ENCODE data around the gene ESPNL.

The ESPNL gene

DNA sequence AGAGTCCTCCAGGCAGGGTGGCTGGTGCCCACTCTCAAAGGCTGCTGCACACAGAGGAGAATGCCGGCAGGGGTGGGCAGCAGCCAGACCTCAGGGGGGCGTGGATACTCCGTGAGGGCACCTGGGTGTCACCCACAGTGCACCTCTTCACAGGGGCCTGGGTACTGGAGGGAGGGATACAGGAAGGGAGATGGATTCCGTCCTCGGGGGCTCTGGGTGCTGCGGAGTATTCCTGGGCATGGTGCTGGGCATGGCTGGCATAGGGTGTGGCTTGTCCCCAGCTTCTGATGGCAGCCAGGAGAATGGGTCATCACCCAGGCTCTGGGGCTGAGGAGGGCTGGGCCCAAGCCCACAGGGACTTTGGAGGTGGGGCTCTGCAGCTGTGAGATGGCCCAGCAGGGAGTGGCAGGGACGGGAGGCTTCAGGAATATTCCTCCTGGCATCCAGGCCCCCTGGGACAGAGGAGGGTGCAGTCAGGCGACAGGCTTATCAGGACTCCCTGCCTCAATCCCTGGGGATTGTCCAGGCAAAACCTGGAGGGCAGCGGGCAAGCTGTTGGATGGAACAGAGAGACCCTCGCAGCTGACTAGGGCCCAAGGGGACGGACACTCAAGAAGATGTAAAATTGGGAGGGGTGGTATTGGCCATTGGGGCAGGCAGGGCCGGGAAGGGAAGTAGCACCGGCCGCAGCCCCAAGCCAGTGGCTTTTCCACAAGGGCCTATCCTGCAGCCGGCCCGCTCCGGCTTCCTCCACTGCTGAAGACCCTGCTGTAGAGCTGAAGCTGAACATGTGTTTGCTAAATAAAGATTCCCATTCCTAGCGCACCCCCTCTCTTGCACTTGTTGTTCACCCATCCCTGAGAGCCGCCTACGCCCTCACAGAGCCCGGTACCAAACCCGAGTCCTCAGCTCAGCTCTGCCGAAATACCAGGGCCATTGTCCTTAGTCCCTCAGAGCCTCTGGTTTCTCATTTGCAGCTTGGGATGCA is 32.6 kb downstream of the ESPNL start:
- TF ChIP-seq, protein P1, sequence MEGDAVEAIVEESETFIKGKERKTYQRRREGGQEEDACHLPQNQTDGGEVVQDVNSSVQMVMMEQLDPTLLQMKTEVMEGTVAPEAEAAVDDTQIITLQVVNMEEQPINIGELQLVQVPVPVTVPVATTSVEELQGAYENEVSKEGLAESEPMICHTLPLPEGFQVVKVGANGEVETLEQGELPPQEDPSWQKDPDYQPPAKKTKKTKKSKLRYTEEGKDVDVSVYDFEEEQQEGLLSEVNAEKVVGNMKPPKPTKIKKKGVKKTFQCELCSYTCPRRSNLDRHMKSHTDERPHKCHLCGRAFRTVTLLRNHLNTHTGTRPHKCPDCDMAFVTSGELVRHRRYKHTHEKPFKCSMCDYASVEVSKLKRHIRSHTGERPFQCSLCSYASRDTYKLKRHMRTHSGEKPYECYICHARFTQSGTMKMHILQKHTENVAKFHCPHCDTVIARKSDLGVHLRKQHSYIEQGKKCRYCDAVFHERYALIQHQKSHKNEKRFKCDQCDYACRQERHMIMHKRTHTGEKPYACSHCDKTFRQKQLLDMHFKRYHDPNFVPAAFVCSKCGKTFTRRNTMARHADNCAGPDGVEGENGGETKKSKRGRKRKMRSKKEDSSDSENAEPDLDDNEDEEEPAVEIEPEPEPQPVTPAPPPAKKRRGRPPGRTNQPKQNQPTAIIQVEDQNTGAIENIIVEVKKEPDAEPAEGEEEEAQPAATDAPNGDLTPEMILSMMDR (IDR thresholded peaks at IDR 0.05; ENCODE audit: insufficient read depth, low read depth, low read length, missing control alignments): no peak
- no peak overlapping the region for H3K4me3 ChIP-seq (ENCODE audit: low read length)
- DNase-seq (ENCODE audit: low read depth): no peak

DNA sequence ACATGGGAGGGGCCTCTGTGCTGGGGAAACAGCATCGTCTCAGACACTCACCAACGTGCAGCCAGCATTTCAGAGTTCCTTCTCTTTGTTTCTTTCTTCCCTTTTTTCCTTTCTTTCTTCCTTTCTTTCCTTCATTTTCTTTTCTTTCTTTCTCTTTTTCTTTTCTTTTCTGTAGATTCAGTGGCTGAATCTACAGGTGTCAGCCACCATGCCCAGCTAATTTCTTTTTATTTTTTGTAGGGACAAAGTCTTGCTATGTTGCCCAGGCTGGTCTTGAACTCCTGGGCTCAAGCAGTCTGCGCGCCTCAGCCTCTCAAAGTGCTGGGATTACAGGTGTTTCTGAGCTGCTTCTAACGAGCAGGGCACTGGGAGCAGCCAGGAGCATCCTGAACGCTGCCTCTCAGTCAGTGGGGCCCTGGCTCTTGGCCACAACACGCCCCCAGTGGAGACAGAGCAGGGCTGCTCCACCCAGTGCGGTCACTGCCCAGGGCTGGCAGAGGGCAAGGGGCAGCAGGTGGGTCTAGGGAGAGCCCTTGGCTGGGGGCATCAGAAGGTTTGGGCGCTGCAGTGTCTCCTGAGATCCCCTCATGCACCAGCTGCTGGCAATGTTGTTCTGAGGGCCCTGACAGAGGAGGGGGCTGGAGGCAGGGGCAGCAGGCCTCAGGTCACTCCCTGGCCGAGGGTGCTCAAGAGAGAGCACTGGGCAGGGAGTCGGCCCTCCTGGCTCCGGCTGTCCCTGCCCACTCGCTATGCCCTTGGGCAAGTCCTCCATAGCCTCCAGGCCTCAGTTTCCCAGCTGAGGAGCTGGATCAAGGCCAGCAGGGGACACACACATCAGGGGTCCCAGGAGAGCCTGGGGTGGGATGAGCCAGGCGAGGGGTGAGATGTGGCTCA is 33.6 kb downstream of the ESPNL start:
- no peak overlapping the region for H3K4me3 ChIP-seq (ENCODE audit: low read length)
- DNase-seq (ENCODE audit: low read depth): no peak
- TF ChIP-seq, protein P1 (IDR thresholded peaks at IDR 0.05; ENCODE audit: insufficient read depth, low read depth, low read length, missing control alignments): no peak

DNA sequence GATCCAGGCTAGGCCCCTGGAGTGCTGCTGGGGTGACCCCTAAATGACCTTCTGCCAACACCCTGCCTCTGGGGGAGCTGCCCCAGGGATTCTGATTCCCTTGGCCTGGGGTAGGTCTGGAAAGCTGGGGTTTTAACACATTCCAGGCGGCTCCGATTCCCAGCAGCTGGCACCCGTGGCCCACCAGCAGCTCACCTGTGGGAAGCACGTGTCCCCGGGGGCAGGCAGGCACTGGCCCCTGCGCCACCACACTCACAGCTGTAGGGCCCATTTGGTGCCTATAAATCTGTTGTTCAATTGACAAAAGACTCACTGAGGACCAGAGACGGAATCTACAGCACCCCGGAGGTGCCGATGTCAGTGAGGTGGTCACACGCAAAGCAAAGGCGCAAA is 34.2 kb downstream of the ESPNL start:
- TF ChIP-seq, protein P1 (IDR thresholded peaks at IDR 0.05; ENCODE audit: insufficient read depth, low read depth, low read length, missing control alignments): no peak

DNA sequence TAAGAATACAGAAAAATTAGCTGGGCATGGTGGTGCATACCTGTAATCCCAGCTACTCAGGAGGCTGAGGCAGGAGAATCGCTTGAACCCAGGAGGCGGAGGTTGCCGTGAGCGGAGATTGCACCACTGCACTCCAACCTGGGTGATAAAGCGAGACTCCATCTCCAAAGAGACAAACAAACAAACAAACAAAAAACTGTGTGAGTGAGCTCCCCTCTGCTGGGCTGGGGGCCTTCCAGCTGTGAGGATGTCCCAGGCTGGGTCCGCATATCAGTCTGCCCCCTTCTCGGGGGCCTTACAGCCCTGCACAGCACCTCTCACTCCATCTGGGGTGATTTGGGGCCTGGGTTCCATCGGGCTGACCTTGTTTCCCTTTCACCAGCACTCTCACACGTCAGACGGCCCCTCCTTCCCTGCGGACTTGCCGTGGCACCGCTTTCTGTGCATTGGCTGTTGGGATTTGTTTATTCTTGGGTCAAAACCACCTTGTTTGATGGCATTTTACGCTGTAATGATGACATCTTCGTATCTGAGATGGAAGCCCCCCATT is 35.5 kb downstream of the ESPNL start:
- TF ChIP-seq, protein P1 (IDR thresholded peaks at IDR 0.05; ENCODE audit: insufficient read depth, low read depth, low read length, missing control alignments): no peak
- H3K4me3 ChIP-seq (ENCODE audit: low read length): no peak overlapping the region
- DNase-seq (ENCODE audit: low read depth): no peak

More for the DNA sequence above, 34.2 kb downstream of the ESPNL start:
- H3K4me3 ChIP-seq (ENCODE audit: low read length): no peak overlapping the region
- DNase-seq (ENCODE audit: low read depth): no peak

DNA sequence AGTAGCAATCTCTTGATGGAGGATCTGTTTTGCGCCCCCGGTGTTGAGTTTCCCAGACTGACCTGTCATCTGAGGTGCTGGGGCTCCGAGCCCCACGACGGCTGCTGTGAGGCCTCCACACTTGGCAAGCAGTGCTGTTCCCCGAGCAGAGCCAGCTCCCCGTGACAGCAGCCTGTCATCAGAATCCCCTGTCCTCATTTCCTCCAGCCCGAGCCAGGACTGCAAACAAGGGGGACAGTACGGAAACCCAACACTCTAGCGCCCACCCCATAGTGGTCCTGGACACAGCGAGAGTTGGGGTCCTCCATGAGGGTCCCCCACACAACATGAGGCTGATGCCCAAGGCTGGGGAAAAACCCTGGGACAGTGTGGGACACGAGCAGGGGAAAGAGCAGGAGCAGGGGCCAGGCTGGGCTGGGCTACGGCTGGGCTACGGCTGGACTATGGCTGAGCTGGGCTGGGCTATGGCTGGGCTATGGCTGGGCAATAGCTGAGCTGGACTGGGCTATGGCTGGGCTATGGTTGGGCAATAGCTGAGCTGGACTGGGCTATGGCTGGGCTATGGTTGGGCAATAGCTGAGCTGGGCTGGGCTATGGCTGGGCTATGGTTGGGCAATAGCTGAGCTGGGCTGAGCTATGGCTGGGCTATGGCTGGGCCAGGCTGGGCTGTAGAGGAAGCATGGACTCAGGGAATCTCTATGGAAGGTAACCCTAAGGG is 36.8 kb downstream of the ESPNL start:
- peak; percentile 81 for DNase-seq (ENCODE audit: low read depth)
- TF ChIP-seq, protein P1 (IDR thresholded peaks at IDR 0.05; ENCODE audit: insufficient read depth, low read depth, low read length, missing control alignments): no peak
- H3K4me3 ChIP-seq (ENCODE audit: low read length): no peak overlapping the region

DNA sequence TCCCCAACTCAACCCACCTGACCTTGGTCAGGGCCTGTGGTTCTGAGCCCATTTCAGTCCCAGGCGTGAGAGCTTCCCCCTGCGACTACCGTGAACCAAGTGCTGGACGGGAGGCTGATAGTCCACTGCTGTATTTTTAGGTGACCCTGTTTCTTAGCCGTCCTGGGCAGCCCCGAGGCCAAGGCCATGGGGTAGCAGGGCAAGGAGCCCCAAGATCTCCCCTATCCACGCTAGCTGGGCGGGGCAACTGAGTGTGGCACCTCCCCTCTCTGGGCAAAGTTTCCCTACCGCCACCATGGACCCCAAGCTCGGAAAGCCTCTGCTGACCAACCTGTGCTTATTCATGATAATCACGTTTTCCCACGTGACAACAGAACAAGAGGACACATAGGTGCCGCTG is 37.7 kb downstream of the ESPNL start:
- no peak overlapping the region for H3K4me3 ChIP-seq (ENCODE audit: low read length)
- no peak for DNase-seq (ENCODE audit: low read depth)
- TF ChIP-seq, protein P1 (IDR thresholded peaks at IDR 0.05; ENCODE audit: insufficient read depth, low read depth, low read length, missing control alignments): no peak
